H1 (cell line): Measurements from ENCODE around the gene HOTAIR. TPM values are rescaled to one million over a fixed set of nuclear protein-coding genes. Genes with fewer than 3 reads are reported as not detected.
A peak's percentile ranks its signal among the peaks of the same experiment; 100 is the strongest.

Source experiments
- ATF2 ChIP-seq: IDR thresholded peaks from 2 replicates; pipeline ENCODE4 v1.6.1; 2012; ENCODE audit warnings: low read length, inconsistent platforms
- CHD2 ChIP-seq: IDR thresholded peaks from 2 replicates; pipeline ENCODE4 v1.6.1; 2012; ENCODE audit warnings: low read length, improper control_type of control experiment
- RNF2 ChIP-seq: fragments of 200-900, 300-1000 bp; sonication (generic); IDR thresholded peaks from 2 replicates; pipeline ENCODE4 v1.7.1; 2016; ENCODE audit warnings: borderline replicate concordance, low read depth, mild to moderate bottlenecking, antibody characterized with exemption, low read length; ENCODE audit not compliant: poor library complexity, severe bottlenecking; ENCODE audit errors: missing control alignments
- polyA plus RNA-seq, 7 experiments: library from polyadenylated mRNA; depleted of rRNA in 3 of 7; stranded (reverse) in 5 of 7; unstranded in 2 of 7; fragments of >200 nt in 5 of 7; fragments of 200-250 nt in 2 of 7; gene quantifications; 1 replicate in 5 of 7; 2 replicates in 1 of 7; 4 replicates in 1 of 7; pipeline versions ENCODE4 v1.2.1 to v1.2.3, GENCODE V29; 2011 to 2013; ENCODE audit warnings: missing spikeins in 2 of 7, mixed read lengths in 2 of 7
- total RNA-seq: library from RNA; stranded (reverse); fragmentation: NEBNext Ultra II Directional; extraction: Animal tissue kit (Norgen Biotek cat#: 25700); gene quantifications from 2 replicates; pipeline ENCODE4 v1.2.1, GENCODE V29; 2021

Gene HOTAIR
- total and polyA plus RNA-seq, 2 of the 8 experiments (the other 6 are each of a cell fraction or from before 2014, with no cell fraction given) = not detected

- TF ChIP-seq ATF2 (no peak), CHD2 (no peak), RNF2 (peak; percentile 97)
Observed at GRCh38 chr12:53974084-53975063, at the start of gene HOTAIR (continued).
